Panc1 (cell line): ENCODE measurements around the gene RPL22L1. TPM values are rescaled to one million over a fixed set of nuclear protein-coding genes. Genes with fewer than 3 reads are reported as not detected.
"Not testable (repeated sequence)": the region's sequence is repeated elsewhere in the genome, so short reads cannot be mapped to it uniquely, and the experiment has no call there.

Experiments used
- ATAC-seq: fragments of 200-7000 bp; cut with Tn5 transposase; 2 replicates; pipeline ENCODE4 v1.9.1; 2020; ENCODE audit warnings: mild to moderate bottlenecking, moderate library complexity
- BruUV-seq: library from RNA; stranded (reverse); fragments of 400-500 nt; replicated peaks from 2 replicates; lab custom pipeline; 2021; lab: Mats Ljungman, UMichigan
- CTCF ChIA-PET: fragments of 300-600 bp; sonication (Branson Sonifier 250); formaldehyde crosslinking; loops from one replicate; lab custom pipeline; 2022; ENCODE audit warnings: antibody characterized with exemption; lab: Charles Lee
- POLR2A ChIA-PET: fragments of 300-600 bp; sonication (Branson Sonifier 250); formaldehyde crosslinking; loops from one replicate; lab custom pipeline; 2022; ENCODE audit warnings: antibody characterized with exemption; lab: Charles Lee
- DNase-seq: peaks from one replicate; pipeline ENCODE4 v3.0.0-alpha.2; 2010; ENCODE audit warnings: low read depth, low spot score
- H3K27ac ChIP-seq: 2 replicates; pipeline ENCODE4 v1.5.1; 2011; ENCODE audit warnings: mild to moderate bottlenecking, low read length, inconsistent platforms
- H3K27me3 ChIP-seq: fragments of 200-500 bp; sonication (Bioruptor generic); 2 replicates; pipeline ENCODE4 v1.6.0; 2014; ENCODE audit warnings: low read length, inconsistent platforms; ENCODE audit not compliant: control insufficient read depth, insufficient read depth
- H3K36me3 ChIP-seq: fragments of 200-500 bp; sonication (Bioruptor generic); 2 replicates; pipeline ENCODE4 v1.5.1; 2014; ENCODE audit warnings: inconsistent platforms, mild to moderate bottlenecking, low read length, moderate library complexity; ENCODE audit not compliant: control insufficient read depth, insufficient read depth
- H3K4me1 ChIP-seq: 2 replicates; pipeline ENCODE4 v1.5.1; 2011; ENCODE audit warnings: inconsistent platforms, mild to moderate bottlenecking, low read length, moderate library complexity; ENCODE audit not compliant: control insufficient read depth, insufficient read depth
- H3K4me3 ChIP-seq, 2 experiments: 2 replicates each; pipeline ENCODE4 v1.5.1; 2011 to 2012; ENCODE audit warnings: low read depth in 2 of 2, low read length in 2 of 2, mild to moderate bottlenecking in 2 of 2, inconsistent platforms in 1 of 2, moderate library complexity in 1 of 2
- H3K9me3 ChIP-seq: fragments of 200-500 bp; sonication (Bioruptor generic); 2 replicates; pipeline ENCODE4 v1.5.1; 2014; ENCODE audit warnings: low read depth, mild to moderate bottlenecking, inconsistent platforms, low read length, moderate library complexity; ENCODE audit not compliant: control insufficient read depth, insufficient read depth
- POLR2AphosphoS5 ChIP-seq: IDR thresholded peaks from 2 replicates; pipeline ENCODE4 v1.6.1; 2012; ENCODE audit warnings: mild to moderate bottlenecking, low read depth, low read length, moderate library complexity
- SIN3A ChIP-seq: IDR thresholded peaks from 2 replicates; pipeline ENCODE4 v1.6.1; 2012; ENCODE audit warnings: low read depth, mild to moderate bottlenecking, low read length, moderate library complexity, borderline replicate concordance; ENCODE audit not compliant: insufficient read depth
- TCF7L2 ChIP-seq: IDR thresholded peaks from 2 replicates; pipeline ENCODE4 v1.6.1; 2011; ENCODE audit warnings: mild to moderate bottlenecking, low read depth, low read length, inconsistent platforms
- in situ Hi-C: cut with HindIII; loops from 2 replicates; pipeline ENCODE4 v1.10.0; 2016; ENCODE audit warnings: low sequenced_read_pairs, low pct_unique_long_range_greater_than_20kb
- intact Hi-C: fragments of 100-400 bp; cut with micrococcal nuclease; formaldehyde crosslinking; loops from one replicate; pipeline ENCODE4 v1.10.0; 2022; ENCODE audit not compliant: unreplicated experiment
- total RNA-seq: library from RNA; stranded (reverse); gene quantifications from one replicate; pipeline ENCODE4 v1.2.1, GENCODE V29; 2021; ENCODE audit not compliant: unreplicated experiment
- TF ChIP-seq, protein P1 (sequence below): fragments of 450-650 bp; IDR thresholded peaks from 2 replicates; pipeline ENCODE4 v1.5.1; 2017; ENCODE audit warnings: mild to moderate bottlenecking
- TF ChIP-seq, protein P2 (sequence below), 2 experiments: IDR thresholded peaks; 2 replicates each; pipeline ENCODE4 v1.6.1; 2011 to 2012; ENCODE audit warnings: low read depth in 2 of 2, control low read depth in 1 of 2, low read length in 1 of 2, mild to moderate bottlenecking in 1 of 2, moderate library complexity in 1 of 2; ENCODE audit not compliant: insufficient read depth in 1 of 2

RPL22L1 gene
- total RNA-seq, 1 experiment from 2014 or later, result 35.2 TPM

DNA sequence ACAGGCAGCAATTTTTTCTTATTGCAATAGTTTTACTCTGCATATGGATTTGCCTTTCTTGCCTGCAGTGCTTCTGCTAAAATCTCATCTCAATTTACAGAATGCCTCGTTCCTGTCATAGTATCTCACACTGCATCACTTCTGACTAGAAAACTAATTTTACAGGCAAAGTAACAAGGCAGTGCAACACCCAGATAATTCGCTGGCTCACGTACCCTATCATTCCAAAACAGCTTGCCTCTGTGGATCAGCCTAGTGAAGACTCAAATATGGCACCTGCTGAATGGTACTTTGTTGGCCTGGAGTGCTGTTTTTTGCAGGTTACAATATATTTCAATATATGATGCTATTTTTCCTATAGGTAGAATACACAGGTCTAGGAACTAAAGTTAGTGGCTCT, 33.1 kb upstream of the RPL22L1 start:
- POLR2A ChIA-PET, result interaction anchor here (0.6 to 0.7 kb wide), 2 partner anchors 74 to 369 kb away, joined by 4 to 7 read pairs; no protein-coding TSS in a partner anchor
- CTCF ChIA-PET, result no interaction called here
- in situ Hi-C loops, result no loop called here
- H3K27ac ChIP-seq, result no peak overlapping the region
- H3K36me3 ChIP-seq, result no peaks in the 10 kb centered on the region; the same call in 1 of the 2 replicates
- BruUV-seq, result no TSS peak
- DNase-seq (no peak), ATAC-seq (no peak)
- no peak overlapping the region for H3K4me3 ChIP-seq
- H3K4me1 ChIP-seq, result peaks cover 10% of the 10 kb centered on the region
- intact Hi-C loops, result no loop called here
- H3K27me3 ChIP-seq, result no peaks in the 10 kb centered on the region
- no peak for TF ChIP-seq POLR2AphosphoS5
- H3K9me3 ChIP-seq, result no peaks in the 10 kb centered on the region

DNA sequence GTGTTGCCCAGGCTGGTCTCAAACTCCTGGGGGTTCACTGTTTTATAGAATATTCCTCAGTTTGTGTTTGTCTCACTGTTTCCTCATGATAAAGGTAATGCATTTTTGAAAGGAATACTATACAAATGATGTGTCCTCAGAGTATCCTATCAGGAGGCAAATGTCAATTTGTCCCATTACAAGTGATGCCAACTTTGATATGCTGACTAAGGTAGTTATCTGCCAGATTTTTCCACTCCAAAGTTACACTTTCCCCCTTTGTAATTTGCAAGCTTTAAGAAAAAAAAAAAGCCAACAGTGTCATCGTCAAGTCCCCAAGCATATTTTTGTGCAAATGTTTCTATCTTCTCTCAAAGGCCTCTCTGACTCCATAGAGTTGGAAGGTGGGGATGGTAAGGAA, 29.5 kb upstream of the RPL22L1 start:
- DNase-seq (no peak), ATAC-seq (no peak)
- TF ChIP-seq POLR2AphosphoS5 (no peak), SIN3A (no peak), TCF7L2 (no peak)
- TF ChIP-seq, protein P1, sequence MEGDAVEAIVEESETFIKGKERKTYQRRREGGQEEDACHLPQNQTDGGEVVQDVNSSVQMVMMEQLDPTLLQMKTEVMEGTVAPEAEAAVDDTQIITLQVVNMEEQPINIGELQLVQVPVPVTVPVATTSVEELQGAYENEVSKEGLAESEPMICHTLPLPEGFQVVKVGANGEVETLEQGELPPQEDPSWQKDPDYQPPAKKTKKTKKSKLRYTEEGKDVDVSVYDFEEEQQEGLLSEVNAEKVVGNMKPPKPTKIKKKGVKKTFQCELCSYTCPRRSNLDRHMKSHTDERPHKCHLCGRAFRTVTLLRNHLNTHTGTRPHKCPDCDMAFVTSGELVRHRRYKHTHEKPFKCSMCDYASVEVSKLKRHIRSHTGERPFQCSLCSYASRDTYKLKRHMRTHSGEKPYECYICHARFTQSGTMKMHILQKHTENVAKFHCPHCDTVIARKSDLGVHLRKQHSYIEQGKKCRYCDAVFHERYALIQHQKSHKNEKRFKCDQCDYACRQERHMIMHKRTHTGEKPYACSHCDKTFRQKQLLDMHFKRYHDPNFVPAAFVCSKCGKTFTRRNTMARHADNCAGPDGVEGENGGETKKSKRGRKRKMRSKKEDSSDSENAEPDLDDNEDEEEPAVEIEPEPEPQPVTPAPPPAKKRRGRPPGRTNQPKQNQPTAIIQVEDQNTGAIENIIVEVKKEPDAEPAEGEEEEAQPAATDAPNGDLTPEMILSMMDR, result no peak
- TF ChIP-seq, protein P2, sequence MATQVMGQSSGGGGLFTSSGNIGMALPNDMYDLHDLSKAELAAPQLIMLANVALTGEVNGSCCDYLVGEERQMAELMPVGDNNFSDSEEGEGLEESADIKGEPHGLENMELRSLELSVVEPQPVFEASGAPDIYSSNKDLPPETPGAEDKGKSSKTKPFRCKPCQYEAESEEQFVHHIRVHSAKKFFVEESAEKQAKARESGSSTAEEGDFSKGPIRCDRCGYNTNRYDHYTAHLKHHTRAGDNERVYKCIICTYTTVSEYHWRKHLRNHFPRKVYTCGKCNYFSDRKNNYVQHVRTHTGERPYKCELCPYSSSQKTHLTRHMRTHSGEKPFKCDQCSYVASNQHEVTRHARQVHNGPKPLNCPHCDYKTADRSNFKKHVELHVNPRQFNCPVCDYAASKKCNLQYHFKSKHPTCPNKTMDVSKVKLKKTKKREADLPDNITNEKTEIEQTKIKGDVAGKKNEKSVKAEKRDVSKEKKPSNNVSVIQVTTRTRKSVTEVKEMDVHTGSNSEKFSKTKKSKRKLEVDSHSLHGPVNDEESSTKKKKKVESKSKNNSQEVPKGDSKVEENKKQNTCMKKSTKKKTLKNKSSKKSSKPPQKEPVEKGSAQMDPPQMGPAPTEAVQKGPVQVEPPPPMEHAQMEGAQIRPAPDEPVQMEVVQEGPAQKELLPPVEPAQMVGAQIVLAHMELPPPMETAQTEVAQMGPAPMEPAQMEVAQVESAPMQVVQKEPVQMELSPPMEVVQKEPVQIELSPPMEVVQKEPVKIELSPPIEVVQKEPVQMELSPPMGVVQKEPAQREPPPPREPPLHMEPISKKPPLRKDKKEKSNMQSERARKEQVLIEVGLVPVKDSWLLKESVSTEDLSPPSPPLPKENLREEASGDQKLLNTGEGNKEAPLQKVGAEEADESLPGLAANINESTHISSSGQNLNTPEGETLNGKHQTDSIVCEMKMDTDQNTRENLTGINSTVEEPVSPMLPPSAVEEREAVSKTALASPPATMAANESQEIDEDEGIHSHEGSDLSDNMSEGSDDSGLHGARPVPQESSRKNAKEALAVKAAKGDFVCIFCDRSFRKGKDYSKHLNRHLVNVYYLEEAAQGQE (IDR thresholded peaks at IDR 0.05; ENCODE audit: insufficient read depth in 1 of 2, low read depth in 2 of 2, low read length in 1 of 2), result no peak
- CTCF ChIA-PET, result no interaction called here
- H3K9me3 ChIP-seq, result no peaks in the 10 kb centered on the region
- no peaks in the 10 kb centered on the region for H3K36me3 ChIP-seq
- H3K27ac ChIP-seq, result no peak overlapping the region
- H3K4me3 ChIP-seq, result no peak overlapping the region
- POLR2A ChIA-PET, result no interaction called here
- intact Hi-C loops (no loop called here), in situ Hi-C loops (no loop called here)
- no peaks in the 10 kb centered on the region for H3K4me1 ChIP-seq
- no TSS peak for BruUV-seq
- no peaks in the 10 kb centered on the region for H3K27me3 ChIP-seq

DNA sequence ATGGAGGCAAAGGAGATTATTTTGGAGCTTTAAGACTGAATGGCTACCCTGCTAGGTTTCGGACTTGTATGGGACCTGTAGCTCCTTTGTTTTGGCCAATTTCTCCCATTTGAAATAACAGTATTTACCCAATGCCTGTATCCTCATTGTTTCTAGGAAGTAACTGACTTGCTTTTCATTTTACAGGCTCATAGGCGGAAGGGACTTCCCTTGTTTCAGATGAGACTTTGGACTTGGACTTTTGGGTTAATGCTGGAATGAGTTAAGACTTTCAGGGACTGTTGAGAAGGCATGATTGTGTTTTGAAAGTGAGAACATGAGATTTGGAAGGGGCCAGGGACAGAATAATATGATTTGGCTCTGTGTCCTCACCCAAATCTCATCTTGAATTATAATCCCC, 28.0 kb upstream of the RPL22L1 start:
- Histone ChIP-seq H3K4me3 (no peak overlapping the region), H3K4me1 (no peaks in the 10 kb centered on the region), H3K27me3 (no peaks in the 10 kb centered on the region), H3K27ac (no peak overlapping the region), H3K36me3 (no peaks in the 10 kb centered on the region), H3K9me3 (no peaks in the 10 kb centered on the region)
- CTCF ChIA-PET, result no interaction called here
- DNase-seq, result no peak
- no peak for ATAC-seq
- POLR2A ChIA-PET, result no interaction called here
- BruUV-seq, result no TSS peak
- intact Hi-C loops, result no loop called here
- TF ChIP-seq SIN3A, result no peak
- TF ChIP-seq, protein P1, result no peak
- TF ChIP-seq, protein P2 (IDR thresholded peaks at IDR 0.05; ENCODE audit: insufficient read depth in 1 of 2, low read depth in 2 of 2, low read length in 1 of 2), result no peak
- no peak for TF ChIP-seq TCF7L2
- no peak for TF ChIP-seq POLR2AphosphoS5
- in situ Hi-C loops, result no loop called here

DNA sequence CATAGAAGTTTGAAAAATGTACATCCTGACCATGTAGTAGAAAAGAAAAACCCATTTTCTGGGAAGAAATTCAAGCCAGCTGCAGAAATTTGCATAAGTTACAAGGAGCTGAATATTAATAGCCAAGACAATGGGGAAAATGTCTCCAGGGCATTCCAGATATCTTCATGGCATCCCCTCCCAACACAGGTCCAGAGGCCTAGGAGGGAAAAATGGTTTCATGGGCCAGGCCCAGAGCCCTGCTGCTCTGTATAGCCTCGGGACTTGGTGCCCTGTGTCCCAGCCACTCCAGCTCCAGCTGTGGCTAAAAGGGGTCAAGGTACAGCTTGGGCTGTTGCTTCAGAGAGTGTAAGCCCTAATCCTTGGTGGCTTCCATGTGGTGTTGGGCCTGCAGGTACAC, 27.2 kb upstream of the RPL22L1 start:
- H3K4me1 ChIP-seq, H3K9me3 ChIP-seq, CTCF ChIA-PET, H3K4me3 ChIP-seq, ATAC-seq, H3K27me3 ChIP-seq, DNase-seq, H3K27ac ChIP-seq, in situ Hi-C loops, POLR2A ChIA-PET, H3K36me3 ChIP-seq, BruUV-seq, intact Hi-C loops: not testable (repeated sequence)
